HG03097 (cell line): ENCODE data around the gene SIGLEC9.

Experiments used
- ATAC-seq: cut with Tn5 transposase; IDR thresholded peaks from one replicate; pipeline ENCODE4 v1.9.1; 2021; ENCODE audit not compliant: unreplicated experiment, low FRiP score

Gene SIGLEC9

DNA sequence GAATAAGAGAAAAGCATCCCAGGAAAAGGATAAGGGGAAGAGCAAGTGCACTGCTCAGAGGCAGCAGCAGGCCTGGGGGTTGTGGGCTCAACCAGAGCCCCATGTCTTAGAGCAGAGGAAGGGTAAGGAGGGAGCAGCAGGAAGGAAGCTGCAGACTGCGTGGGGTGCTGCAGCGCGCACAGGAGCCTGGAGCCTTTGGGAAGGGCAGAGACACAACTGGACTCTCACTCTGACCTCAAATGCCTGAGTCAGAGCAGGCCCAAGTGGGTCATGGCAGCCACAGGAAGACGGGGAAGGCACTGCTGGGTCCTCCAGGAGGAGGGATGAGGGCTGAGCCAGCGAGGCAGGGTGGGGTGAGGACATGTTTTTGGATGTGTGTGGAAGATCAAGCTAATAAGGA is 49.0 kb downstream of the SIGLEC9 start:
- no peak for ATAC-seq

DNA sequence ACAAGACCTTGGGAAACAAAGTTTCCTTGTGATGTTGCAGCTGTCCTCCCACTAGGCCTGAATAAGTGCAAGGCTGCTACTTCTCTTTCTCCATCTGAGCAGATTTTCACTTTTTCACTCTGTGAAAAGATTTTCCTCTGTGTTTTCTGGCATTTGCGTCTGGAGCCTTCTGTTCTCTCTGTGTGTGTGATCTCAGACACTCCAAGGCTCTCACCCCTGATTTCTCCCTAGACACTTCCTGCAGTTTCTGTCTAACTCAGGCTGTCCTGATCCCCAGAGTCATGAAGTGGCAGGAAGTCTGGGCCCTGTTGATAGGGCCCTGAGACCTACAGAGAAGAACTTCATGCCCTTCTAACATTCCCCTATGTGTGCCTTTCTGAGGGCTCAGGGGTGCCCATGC is 54.5 kb downstream of the SIGLEC9 start:
- ATAC-seq = no peak
